ENCODE results near the gene SENP6.
"Not testable (repeated sequence)": the region's sequence is repeated elsewhere in the genome, so short reads cannot be mapped to it uniquely, and the experiment has no call there.

The SENP6 gene

GRCh38 chr6:75609639-75610590 lies 8.2 kb downstream of the SENP6 start:
- DNase-seq = no peak

DNA sequence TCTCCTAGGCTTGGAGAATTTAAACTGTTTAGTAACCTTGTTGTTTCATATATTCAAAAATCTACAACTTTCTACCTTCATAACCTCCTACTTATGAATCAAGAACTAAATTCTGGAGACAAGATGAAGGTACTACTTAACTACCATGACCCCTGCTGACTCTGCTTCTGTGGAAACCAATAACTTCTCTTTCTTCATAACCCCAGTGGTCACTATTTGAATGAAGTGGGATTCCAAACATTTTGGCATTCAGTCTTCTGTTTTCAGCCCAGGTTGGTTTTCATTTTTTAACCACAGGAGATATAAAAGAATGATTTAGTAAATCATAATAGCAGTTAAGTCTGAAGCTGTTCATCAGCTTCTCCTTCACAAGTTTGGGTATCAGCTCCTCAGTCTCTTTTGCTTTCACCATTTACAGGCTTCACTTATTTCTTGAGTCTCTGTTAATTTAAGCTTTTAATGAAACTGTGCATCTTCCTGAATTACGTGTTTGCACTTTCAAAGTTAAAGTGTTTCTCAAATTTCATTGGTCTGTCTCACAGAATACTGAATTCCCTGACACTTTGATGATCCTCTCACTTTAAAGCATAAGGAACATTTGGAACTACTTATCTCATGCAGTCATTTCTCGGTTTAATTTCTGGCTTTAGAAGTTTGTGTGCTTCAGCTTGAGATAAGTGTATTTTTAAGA lies 9.5 kb downstream of the SENP6 start:
- DNase-seq = no peak

- DNase-seq = no peak
Observed at GRCh38 chr6:75611702-75612375, 10.2 kb downstream of the SENP6 start.

DNA sequence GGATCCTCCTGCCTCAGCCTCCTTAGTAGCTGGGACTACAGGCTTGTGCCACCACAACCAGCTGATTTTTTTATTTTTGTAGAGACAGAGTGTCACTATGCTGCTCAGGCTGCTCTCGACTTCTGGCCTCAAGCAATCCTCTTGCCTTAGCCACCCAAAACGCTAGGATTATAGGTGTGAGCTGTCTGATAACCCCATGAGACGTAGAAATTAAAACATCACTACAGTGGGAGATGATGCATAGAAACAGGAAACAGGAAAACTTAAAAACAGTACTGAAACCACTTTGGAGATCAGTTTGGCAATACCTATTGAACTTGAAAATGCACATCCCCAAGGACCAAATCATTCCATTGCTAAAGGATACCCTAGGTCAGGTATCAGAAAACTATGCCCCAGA lies 10.8 kb downstream of the SENP6 start:
- DNase-seq = no peak

DNA sequence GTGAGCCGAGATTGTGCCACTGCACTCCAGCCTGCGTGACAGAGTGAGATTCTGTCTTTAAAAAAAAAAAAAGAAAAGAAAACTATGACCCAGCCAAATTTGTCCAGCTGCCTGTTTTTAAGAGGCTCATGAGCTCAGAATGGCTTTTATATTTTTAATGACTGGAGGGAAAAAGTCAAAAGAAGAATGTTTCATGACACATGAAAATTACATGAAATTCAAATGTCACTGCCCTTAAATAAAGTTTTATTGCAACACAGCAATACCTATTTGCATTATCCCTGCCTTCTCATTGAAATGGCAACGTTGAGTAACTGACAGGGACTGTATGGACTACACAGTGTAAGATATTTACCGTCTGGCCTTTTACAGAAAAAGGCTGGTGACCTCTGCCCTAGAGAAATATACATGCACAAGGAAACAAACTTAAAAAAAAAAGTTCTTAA lies 11.4 kb downstream of the SENP6 start:
- DNase-seq = peak; percentile 20

DNA sequence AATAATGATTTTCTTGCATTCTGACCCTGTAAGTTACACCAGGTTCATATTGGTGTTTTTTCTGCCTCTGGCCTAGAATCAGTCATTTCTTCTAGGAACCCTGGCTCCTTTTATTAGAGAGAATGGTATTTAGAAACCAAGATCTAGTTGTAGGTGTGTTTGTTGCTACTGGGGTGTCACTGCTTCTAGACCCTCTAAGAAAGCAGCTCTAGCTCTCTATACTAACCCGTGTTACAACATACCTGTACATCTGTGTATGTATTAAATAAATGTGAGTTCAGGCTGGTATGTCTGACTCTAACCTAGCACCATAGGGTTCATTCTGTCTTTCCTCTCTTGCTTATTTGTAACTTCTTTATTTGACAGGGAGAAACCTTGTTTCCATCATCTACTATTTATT lies 16.8 kb downstream of the SENP6 start:
- DNase-seq = no peak

- DNase-seq = no peak
Observed at GRCh38 chr6:75619230-75619899, 17.7 kb downstream of the SENP6 start.

DNA sequence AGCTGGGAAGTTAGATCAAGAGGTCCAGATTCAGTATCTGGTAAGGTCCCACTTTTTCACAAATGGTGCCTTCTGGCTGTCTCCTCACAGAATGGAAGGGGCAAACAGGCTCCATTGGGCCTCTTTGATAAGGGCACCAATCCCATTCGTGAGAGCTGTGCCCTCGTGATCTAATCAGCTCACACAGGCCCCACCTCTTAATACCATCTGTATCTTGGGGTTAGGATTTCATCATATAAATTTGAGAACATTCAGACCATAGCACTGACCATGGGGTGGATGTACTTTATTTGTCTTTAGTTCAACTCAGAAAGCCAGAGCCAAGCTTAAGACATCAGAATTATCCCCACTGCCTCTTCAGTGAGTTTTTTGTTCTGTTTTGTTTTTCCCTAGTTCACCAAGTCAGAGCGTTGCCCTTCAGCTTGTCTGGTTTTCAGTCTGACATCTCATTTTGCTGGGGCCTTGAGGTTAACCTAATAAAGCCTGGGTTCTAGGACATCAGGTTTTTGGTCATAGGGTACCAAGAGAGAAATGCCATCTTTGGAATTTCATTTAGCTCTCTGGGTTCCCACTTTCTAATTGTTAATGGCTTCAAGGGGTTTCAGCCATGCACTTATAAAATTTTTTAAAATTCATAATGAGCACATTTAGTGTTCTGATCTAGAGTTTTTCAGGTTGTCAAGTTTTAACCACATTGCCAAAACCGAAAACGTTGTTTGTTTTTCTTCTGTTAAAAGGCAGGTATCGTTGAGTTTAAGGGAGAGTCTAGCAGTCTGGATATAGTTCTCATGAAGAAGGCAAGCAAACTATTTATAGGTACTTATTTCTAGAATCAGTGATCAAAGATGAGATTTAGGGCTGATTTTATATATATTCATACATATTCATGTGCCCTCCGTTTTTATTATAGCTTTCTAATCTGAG lies 19.0 kb downstream of the SENP6 start:
- DNase-seq = no peak

- DNase-seq = no peak
Observed at GRCh38 chr6:75621846-75622245, 20.2 kb downstream of the SENP6 start.

- DNase-seq = no peak
Observed at GRCh38 chr6:75623491-75623890, 21.8 kb downstream of the SENP6 start.

GRCh38 chr6:75624335-75624734 lies 22.7 kb downstream of the SENP6 start:
- DNase-seq = no peak

DNA sequence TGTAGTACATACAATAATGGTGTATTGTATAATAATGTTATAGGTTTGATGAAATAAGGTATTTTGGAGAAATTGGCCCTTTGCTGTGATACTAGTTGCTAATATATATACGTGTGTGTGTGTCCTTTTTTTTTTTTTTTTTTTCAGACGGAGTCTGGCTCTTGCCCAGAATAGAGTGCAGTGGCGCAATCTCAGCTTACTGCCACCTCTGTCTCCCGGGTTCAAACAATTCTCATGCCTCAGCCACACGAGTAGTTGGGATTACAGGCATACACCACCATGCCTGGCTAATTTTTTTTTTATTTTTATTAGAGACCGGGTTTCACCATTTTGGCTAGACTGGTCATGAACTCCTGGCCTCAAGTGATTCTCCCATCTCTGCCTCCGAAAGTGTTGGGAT lies 23.3 kb downstream of the SENP6 start:
- DNase-seq = no peak

GRCh38 chr6:75626561-75626960 lies 24.9 kb downstream of the SENP6 start:
- DNase-seq = no peak

DNA sequence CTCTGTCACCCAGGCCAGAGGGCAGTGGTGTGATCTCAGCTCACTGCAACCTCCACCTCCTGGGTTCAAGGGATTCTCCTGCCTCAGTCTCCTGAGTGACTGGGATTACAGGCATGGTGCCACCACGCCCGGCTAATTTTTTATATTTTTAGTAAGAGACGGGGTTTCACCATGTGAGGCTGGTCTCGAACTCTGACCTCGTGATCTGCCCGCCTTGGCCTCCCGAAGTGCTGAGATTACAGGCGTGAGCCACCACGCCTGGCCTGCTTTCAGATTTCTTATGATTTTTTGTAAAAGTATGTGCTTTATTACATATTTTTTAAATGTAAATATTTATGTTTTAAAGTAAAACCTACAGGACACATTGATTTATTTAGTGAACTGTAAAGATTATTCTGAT lies 26.0 kb downstream of the SENP6 start:
- not testable (repeated sequence) for DNase-seq

DNA sequence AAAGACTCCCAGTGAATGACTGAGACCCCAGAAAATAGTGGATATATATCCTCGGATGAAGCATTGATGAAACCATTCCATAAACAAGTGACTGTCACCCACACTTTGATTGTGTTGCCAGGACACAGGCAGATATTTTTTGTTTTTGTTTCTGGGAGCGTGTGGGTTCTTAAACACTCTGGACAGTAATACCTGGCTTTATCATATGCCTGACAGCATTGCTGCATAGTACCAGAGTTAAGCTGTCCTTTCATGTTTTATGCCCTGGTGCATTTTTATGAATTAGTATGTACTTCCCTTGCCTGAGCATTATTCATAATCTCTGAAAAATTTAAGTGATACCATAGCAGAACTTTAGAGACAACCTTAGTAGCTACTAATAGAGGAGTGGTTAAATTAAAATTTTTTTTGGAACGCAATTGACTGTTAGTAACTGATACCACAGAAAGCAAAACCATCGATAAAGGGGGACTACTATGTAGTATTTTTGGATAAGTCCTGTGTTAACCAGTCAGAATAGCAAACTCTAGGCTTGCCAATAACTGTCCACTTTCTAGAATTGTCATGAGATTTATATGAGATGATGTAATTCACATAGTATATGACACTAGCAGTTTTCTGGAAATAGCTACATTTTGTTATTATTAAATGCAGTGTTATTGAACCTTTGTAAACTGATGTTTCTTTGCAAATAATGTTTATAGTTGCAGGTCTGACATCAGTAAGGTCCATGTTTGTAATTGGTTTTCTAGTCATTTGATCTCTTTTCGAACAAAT lies 30.4 kb downstream of the SENP6 start:
- DNase-seq = no peak

GRCh38 chr6:75633045-75633444 lies 31.4 kb downstream of the SENP6 start:
- no peak for DNase-seq

GRCh38 chr6:75642311-75642710 lies 40.6 kb downstream of the SENP6 start:
- no peak for DNase-seq

- no peak for DNase-seq
Observed at GRCh38 chr6:75643173-75643572, 41.5 kb downstream of the SENP6 start.

DNA sequence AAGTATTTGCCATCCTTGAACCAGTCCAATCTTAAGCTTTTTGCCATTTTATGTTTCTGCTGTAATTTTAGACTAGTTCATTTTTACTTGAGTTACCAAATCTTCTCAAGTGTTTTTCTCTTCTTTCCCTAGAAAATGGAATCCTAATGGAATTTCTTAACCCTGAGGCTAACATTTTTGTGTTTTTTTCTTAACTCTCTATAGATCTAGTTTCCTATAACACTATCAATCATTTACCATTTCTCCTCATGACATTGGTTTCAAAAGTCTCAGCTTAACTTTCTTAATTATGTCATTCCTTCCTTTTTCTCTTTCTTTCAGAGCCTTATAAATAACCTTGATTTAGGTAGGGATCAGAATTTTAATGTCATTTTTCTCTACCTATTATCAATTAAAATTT lies 54.8 kb downstream of the SENP6 start:
- no peak for DNase-seq

DNA sequence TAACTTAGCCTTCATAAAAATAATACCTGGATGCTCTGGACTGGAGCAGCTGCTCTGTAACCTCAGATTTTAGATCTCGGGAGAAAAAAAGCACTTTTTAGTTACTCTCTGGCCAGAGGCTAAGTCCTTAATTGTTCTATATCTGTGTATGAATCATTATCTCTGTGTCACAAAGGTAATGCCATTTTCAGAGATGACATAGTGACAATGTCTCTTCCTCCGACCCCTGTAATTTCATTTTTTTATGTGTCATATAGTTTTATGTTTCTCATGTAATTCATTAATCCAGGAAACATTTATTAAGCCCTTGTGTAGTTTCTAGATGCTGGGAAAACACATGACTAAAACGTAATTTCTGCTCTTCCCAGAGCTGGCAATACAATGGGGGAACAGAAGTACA lies 55.6 kb downstream of the SENP6 start:
- DNase-seq = no peak

DNA sequence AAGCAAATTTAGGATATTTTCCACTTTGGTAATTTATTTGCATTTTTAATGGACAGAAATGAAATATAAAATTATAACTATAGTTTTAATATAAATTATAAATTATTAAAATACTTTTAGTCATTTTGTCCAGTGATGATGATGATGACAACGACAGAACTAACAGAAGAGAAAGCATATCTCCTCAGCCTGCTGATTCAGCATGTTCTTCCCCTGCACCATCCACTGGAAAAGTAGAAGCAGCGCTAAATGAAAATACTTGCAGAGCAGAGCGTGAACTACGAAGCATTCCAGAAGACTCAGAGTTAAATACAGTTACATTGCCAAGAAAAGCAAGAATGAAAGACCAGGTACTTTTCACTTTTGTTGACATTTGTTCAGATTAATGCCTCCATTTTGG lies 64.9 kb downstream of the SENP6 start:
- no peak for DNase-seq

All from NCI-H774 (cell line).